ENCODE data around the gene PLCB4.

- TF ChIP-seq TAF1 (IDR thresholded peaks at IDR 0.05; ENCODE audit: borderline replicate concordance, insufficient read depth, low read length) = no peak
- TF ChIP-seq, protein P1, sequence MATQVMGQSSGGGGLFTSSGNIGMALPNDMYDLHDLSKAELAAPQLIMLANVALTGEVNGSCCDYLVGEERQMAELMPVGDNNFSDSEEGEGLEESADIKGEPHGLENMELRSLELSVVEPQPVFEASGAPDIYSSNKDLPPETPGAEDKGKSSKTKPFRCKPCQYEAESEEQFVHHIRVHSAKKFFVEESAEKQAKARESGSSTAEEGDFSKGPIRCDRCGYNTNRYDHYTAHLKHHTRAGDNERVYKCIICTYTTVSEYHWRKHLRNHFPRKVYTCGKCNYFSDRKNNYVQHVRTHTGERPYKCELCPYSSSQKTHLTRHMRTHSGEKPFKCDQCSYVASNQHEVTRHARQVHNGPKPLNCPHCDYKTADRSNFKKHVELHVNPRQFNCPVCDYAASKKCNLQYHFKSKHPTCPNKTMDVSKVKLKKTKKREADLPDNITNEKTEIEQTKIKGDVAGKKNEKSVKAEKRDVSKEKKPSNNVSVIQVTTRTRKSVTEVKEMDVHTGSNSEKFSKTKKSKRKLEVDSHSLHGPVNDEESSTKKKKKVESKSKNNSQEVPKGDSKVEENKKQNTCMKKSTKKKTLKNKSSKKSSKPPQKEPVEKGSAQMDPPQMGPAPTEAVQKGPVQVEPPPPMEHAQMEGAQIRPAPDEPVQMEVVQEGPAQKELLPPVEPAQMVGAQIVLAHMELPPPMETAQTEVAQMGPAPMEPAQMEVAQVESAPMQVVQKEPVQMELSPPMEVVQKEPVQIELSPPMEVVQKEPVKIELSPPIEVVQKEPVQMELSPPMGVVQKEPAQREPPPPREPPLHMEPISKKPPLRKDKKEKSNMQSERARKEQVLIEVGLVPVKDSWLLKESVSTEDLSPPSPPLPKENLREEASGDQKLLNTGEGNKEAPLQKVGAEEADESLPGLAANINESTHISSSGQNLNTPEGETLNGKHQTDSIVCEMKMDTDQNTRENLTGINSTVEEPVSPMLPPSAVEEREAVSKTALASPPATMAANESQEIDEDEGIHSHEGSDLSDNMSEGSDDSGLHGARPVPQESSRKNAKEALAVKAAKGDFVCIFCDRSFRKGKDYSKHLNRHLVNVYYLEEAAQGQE (IDR thresholded peaks at IDR 0.05; ENCODE audit: insufficient read depth in 1 of 2, low read depth in 2 of 2, low read length in 2 of 2) = no peak
Observed at GRCh38 chr20:9154464-9155024, 85.7 kb downstream of the PLCB4 start.

Measured in PFSK-1 (cell line).